Choroid plexus epithelial cell (primary cell): ENCODE measurements around the gene TMEM266.

Source experiments
- DNase-seq: peaks from one replicate; pipeline ENCODE4 v3.0.0-alpha.2; 2010; ENCODE audit warnings: low read depth
- H3K4me3 ChIP-seq: 2 replicates; pipeline ENCODE4 v1.5.1; 2011; ENCODE audit warnings: low read depth, mild to moderate bottlenecking, control low read depth, low read length, moderate library complexity
- TF ChIP-seq, protein P1 (sequence below): conservative IDR thresholded peaks from 2 replicates; pipeline ENCODE4 v1.5.1; 2011; ENCODE audit warnings: low read depth, mild to moderate bottlenecking, control low read depth, inconsistent platforms, low read length, moderate library complexity

The TMEM266 gene

DNA sequence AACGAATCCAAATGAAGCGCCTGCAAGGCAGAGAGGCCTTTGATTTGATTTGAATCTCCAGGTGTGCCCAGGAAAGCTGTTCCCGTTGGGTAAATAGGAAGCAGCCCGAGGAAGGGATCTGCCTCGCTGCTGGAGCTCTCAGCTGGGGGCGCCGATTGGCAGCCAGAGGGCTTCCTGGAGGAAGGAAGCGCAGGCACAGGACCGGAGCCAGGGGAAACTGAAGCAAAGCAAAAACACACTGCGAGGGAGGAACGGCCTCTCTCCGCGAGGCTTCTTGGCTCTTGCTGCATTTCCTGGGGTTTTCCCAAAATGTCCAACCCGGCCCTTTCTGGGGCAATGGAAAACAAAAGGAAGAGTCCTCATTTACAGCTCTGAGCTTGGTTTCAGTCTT is 80.3 kb downstream of the TMEM266 start:
- DNase-seq, result no peak
- TF ChIP-seq, protein P1, sequence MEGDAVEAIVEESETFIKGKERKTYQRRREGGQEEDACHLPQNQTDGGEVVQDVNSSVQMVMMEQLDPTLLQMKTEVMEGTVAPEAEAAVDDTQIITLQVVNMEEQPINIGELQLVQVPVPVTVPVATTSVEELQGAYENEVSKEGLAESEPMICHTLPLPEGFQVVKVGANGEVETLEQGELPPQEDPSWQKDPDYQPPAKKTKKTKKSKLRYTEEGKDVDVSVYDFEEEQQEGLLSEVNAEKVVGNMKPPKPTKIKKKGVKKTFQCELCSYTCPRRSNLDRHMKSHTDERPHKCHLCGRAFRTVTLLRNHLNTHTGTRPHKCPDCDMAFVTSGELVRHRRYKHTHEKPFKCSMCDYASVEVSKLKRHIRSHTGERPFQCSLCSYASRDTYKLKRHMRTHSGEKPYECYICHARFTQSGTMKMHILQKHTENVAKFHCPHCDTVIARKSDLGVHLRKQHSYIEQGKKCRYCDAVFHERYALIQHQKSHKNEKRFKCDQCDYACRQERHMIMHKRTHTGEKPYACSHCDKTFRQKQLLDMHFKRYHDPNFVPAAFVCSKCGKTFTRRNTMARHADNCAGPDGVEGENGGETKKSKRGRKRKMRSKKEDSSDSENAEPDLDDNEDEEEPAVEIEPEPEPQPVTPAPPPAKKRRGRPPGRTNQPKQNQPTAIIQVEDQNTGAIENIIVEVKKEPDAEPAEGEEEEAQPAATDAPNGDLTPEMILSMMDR, result no peak
- peak overlapping the region; percentile 28 for H3K4me3 ChIP-seq

- no peak for DNase-seq
- TF ChIP-seq, protein P1, result no peak
- H3K4me3 ChIP-seq, result no peak overlapping the region
Observed at GRCh38 chr15:76146812-76147211, 87.0 kb downstream of the TMEM266 start.

- TF ChIP-seq, protein P1, result peak; percentile 98
- DNase-seq, result peak; percentile 50
Observed at GRCh38 chr15:76147906-76148570, 88.3 kb downstream of the TMEM266 start.

GRCh38 chr15:76149291-76149915 is 89.6 kb downstream of the TMEM266 start:
- H3K4me3 ChIP-seq, result no peak overlapping the region
- TF ChIP-seq, protein P1, result no peak
- DNase-seq, result no peak

More at GRCh38 chr15:76147906-76148570, 88.3 kb downstream of the TMEM266 start:
- H3K4me3 ChIP-seq, result no peak overlapping the region

DNA sequence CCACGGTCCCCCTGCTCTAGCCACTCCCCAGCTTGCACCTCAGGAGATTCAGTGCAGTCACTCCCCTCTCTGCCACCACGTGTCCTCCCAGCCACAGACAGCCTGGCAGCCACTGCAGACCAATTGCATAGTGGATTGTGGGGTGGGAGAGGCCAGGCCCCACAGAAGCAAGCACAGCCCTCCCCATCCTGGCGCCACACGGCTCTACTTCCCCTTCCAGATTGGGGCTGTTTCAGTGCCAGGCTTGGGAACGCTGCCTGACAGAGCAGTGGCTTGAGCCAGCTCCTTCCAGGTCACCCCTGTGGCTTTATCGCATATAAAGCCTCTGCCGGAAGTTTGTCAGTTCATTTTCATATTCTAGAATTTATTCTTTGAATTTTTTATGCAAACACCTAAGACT is 90.7 kb downstream of the TMEM266 start:
- DNase-seq, result no peak

DNA sequence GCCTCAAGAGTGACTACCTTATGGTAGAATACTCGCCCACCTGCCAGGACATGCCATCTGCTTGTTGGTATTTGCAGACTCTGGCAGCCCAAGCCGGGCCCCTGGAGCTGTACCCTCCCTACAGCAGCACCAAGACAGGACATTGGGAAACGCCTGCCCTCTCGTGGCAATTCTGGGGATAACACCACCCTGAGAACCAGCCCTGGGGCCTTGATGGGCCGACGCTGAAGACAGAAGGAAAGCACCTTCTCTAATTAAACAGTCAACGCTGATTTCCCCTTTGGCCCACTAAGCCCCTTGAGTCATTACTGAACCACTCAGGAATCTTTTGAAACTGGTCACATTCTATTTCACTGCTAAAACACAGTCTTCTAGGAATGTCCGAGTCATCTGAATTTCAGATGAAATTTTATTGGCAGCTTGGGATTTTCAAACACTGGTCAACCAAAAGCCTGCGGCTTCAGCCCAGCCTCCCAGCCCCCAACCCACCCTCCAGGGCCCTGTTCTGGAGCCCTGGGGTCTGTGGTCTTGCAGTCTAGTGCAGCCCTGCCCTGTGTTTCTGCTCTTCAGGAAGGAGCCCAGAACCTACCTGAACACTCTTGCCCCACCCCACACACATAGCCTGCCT is 91.3 kb downstream of the TMEM266 start:
- DNase-seq, result peak; percentile 77
- H3K4me3 ChIP-seq, result no peak overlapping the region
- TF ChIP-seq, protein P1, result peak; percentile 89

More for the DNA sequence above, 90.7 kb downstream of the TMEM266 start:
- no peak overlapping the region for H3K4me3 ChIP-seq
- TF ChIP-seq, protein P1, result no peak

DNA sequence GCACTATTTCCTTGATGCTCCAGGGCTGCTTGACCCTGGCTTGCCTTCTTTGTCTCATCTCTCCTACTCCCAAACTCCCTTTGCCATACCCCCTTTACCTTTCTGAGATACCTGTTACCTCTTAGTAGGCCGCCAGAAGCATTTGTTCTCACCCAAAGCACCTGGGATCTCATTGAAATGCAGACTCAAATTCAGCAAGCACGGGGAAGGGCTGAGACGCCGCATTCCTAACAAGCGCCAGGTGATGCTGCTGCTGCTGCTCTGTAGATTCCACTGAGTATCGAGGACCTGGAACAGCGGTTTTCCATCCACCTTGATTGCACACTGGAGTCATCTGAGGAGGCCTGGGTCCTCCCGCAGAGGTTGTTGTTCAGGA is 91.8 kb downstream of the TMEM266 start:
- H3K4me3 ChIP-seq, result no peak overlapping the region
- no peak for DNase-seq
- TF ChIP-seq, protein P1, result no peak
